NCI-H1436 treated with DMSO at 0.1 percent for 48 hours (cell line): ENCODE results near the gene TBL1Y.
"Not testable (repeated sequence)": the region's sequence is repeated elsewhere in the genome, so short reads cannot be mapped to it uniquely, and the experiment has no call there.

Experiments used
- DNase-seq: peaks from one replicate; lab custom pipeline; 2025; lab: John Stamatoyannopoulos, UW

The TBL1Y gene

DNA sequence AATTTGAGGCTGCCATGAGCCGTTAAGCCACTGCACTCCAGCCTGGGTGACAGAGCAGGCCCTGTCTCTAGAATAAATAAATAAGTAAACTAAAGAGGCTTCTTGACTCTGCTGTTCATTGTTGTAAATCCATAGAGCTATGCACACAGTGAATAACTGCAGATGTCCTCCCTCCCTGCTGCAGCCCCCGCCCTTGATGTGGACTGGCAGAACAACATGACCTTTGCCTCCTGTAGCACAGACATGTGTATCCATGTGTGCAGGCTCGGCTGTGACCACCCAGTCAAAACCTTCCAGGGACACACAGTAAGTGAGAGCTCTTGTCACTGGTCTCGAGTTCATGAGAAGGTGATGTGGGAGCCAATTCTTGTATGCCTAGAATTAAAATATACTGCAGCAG is 170.1 kb downstream of the TBL1Y start:
- DNase-seq, result not testable (repeated sequence)

DNA sequence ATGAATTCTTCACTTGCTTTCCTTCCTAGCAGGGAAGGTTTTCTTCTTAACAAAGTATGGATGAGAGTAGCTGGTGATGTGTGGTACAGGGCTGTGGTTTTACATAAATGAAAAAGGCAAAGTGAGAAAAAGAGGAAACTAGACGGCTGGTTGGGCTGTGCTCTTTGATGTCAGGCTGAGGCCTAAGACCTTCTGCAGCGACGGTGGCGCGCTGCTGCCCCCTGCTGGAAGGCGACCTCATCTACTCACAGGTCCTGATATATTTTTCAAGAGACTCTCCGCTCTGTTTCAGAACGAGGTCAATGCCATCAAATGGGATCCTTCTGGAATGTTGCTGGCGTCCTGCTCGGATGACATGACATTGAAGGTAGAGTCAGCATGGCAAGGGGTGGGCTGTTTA is 175.1 kb downstream of the TBL1Y start:
- DNase-seq, result no peak

DNA sequence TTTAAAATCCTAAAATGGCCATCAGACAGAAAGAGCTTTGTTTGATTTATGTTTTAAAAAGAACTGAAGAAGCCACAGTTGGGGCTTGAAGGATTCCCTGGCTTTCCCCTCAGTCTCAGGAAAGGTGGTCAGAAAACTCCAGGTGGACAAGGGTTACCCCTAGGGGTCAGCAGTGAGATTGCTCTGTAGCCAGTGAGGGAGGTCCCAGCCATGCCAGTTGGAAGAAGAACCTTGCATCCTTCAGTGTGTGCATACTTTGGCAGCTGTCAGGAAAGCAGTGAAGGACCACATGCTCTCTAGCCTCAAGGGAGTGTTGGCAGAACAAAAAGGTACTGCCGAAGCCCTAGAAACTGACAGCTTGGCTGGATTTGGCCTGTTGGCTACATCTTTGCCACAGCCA is 182.3 kb downstream of the TBL1Y start:
- no peak for DNase-seq

DNA sequence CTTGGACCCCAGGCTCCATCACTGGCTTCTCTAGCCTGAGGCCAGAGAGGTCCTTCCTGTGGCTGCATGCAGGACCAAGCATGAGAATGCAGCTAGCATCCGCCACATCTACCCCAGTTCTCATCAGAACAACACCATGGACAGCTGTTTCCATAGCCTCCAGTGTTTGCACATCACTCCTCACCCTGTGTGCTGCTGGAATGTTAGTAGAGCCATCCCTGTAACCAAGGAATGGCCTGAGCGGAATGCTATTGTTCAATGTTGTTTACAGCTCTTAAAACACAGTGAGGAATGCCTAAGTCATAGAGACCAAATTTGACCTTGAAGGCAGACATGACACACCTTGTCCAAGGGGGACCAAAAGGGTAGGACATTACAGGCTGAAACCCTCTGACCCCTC is 183.9 kb downstream of the TBL1Y start:
- no peak for DNase-seq

DNA sequence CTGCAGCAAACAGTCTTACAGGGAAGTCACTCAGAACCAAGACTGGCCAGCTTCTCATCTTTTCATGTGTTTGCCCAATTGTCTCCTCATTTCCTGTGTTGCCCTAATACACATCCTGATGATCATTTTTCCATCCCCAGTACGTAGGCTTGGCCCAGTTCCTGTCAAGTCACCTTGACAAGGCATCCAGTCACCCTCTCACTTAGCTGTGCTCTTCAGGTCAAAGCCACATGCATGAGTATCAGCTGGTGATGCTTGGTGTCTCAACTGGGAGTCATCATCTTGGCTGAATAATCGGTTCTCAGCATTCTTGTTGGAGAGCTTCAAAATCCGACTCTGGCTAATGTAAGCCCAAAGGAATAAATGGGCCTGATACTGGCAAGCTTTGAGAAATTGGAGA is 186.5 kb downstream of the TBL1Y start:
- no peak for DNase-seq

DNA sequence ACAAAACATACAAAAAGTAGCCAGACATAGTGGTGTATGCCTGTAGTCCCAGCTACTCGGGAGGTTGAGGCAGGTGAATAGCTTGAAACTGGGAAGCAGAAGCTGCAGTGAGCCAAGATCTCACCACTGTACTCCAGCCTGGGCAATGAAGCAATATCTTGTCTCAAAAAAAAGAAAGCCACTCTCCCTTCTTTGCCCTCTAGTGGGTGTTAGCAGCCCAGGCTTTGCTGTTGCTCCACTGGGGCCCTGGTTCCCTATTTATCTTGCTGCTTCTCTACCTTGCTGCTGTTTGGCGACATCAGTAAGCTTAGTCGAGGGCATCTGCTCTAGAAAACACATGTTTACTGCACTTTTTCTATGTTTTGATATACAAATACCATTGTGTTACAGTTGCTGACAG is 189.2 kb downstream of the TBL1Y start:
- DNase-seq, result no peak

DNA sequence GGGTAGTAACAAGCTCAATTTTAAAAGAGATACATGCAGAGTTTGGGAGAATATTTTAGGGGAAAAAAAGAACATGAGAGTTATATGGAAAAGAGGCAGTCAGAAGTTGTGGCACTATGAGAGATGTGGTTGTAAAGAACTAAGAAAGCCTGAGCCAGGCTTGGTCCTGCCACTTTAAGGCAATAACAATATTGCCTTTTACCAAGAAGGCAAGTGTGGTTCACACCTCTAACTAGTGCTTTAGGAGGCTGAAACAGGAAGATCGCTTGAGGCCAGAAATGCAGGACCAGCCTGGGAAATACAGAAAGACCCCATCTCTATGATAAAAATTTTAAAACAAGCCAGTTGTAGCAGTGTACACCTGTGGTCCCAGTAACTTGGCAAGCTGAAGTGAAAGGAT is 192.2 kb downstream of the TBL1Y start:
- no peak for DNase-seq

DNA sequence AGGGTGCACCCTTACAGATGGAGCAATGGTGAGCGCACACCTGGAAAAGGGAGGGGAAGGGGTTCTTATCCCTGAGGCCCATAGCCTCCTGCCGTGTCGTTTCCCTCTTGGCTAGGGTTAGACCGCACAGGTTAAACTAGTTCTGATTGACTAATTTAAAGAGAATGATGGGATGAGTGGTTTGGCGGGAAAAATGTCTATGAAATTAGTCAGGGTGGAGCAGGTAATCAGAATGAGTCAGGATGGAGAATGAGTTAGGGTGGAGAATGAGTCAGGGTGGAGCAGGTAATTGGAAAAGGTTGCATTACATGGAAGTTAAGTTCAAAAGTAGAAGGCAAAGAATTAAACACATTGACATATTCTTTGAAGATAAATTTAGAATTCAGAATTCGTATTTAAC is 196.7 kb downstream of the TBL1Y start:
- DNase-seq, result no peak

DNA sequence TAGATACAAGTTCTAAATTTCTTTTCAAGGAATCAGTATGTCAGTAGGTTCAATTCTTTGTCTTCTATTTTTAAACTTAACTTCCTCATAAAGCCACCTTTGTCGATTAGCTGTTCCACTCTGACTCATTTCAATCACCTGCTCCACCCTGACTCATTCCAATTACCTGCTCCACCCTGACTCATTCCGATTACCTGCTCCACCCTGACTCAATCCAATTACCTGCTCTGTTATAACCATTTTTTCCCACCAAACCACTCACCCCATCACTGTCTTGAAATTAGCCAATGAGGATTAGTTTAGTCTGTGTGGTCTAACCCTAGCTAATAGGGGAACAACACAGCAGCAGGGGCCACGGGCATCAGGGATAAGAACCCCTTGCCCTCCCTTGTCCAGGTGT is 199.6 kb downstream of the TBL1Y start:
- no peak for DNase-seq

DNA sequence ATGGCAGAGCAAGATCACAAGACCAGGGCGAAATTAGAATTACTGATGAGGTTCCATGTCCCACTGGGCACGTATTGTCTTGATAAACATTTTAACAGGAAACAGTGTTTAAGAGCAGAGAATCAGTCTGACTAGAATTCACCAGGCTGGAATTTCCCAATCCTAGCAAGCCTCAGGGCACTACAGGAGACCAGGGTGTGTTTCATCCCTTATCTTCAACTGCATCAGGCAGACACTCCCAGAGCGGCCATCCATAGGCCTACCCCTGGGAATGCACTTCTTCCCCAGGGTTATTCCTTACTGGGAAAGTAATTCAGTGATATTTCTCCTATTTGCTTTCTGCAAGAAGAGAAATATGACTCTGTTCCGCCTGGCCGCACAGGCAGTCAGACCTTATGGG is 205.4 kb downstream of the TBL1Y start:
- DNase-seq, result no peak

DNA sequence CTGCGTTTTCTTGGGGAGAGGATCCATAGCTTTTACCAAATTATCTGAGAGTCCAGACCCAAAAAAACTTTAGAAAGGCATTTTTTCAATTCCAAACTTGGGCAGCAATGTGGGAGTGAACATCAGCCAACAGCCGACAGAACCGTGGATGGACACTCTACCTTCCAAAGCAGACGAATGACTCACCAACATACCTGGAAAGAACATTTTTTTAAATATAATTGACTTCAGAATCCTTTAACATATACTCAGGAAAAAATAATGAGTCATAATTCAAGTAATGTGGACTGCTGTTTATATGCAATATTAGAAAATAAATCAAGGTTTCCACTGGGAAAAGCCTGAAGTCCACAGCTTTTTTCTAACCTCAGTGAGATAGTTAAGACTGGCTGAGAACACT is 211.7 kb downstream of the TBL1Y start:
- DNase-seq, result no peak

DNA sequence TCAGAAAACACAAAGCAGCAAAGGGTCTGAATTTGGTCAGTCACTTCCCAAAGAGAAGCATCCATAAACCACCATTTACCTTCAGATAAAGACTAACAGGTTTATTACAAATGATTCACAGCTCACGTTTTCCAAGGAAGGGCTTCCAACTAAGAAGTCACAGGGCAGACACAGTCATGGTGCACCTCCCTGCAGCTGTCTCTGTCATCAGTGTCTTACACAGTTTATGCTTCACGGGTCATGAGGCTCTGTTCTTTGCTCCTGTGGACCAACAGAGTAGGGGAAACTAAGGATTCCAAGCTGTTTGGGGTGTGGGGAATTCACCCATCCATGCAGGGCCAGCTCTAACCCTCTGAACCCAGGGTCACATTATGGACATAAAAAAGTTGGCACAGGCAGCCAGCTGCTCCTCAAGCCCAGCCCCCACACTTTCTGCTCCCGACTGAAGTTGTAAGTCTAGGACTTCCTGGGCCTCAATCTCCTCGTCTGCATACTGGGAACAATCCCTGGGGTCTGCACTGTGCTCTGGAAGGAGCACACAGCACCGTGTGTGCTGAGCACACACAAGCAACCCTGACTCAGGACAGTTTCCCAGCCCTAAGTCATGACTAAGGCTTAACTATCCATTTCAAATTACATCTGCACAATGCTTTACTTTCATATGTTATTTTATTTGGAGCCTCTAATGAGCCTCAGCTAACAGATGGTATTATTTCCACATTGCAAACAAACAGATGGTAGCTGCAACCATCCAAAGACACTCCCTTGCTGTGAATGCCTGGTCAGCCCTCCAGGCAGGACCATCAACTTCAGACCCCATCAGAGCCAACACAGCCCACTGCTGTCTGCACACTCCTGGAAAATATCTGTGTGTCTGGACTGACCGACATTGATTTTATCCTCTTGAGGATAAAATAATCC is 214.9 kb downstream of the TBL1Y start:
- no peak for DNase-seq

DNA sequence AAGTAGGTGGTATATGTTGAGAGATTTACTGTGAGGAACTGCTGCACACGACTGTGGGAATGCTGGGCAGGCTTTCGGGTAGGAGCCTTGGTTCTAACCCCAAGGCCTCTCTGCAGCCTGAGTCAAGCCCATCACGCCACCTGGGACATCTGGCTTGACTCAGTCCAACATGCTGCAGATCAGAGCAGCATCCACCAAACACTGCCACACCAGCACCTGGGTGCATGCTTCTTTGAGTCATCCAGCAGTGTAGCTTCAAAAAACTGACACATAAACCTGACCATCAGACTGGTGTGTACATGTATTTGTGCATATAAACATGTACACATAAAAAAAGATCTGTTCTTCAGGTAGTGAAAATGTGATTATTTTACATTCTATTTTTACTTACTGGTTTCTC is 217.7 kb downstream of the TBL1Y start:
- DNase-seq, result no peak
